GM18526 (cell line): ENCODE measurements around the gene LCORL.

Source experiments
- POLR2A ChIP-seq: IDR thresholded peaks from 3 replicates; pipeline ENCODE4 v1.6.1; 2011; ENCODE audit not compliant: insufficient read length; ENCODE audit errors: extremely low read depth

Gene LCORL

DNA sequence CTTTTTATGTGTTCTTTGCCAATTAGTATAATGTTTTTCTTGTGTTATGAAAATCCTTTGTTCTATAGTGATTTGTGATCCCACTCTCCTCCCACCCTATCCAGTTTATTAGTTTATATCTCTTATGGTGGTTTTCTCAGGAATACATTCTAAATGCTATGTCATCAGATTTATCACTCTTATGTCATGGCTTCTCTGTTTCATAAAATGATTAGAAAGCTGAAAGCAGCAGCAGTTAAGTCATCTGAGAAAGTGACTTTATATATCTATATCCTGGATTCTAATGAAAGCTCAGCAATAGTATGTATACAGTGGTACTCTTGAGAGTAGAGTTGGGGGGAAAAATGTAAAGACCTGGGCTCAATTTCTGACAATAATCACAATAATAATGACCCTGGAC is 169.6 kb downstream of the LCORL start:
- no peak for TF ChIP-seq POLR2A

DNA sequence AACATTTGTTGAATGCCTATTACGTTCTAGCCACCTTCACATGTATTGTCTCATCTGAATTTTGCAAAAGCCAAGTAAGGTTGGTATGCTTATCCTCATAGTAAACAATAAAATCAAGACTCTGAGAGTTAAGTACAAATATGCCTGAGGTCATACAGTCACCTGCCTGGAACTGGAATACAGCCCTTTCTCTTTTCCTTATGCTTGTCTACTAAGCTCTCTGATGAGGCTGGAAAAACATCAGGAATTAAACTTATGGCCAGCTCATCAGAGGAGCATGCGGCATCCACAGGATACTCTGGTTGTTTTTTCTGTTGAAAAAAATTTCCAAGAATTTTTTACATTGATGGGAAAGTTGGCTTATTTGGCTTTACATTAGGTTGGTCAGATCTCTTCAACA is 175.3 kb downstream of the LCORL start:
- TF ChIP-seq POLR2A: no peak

DNA sequence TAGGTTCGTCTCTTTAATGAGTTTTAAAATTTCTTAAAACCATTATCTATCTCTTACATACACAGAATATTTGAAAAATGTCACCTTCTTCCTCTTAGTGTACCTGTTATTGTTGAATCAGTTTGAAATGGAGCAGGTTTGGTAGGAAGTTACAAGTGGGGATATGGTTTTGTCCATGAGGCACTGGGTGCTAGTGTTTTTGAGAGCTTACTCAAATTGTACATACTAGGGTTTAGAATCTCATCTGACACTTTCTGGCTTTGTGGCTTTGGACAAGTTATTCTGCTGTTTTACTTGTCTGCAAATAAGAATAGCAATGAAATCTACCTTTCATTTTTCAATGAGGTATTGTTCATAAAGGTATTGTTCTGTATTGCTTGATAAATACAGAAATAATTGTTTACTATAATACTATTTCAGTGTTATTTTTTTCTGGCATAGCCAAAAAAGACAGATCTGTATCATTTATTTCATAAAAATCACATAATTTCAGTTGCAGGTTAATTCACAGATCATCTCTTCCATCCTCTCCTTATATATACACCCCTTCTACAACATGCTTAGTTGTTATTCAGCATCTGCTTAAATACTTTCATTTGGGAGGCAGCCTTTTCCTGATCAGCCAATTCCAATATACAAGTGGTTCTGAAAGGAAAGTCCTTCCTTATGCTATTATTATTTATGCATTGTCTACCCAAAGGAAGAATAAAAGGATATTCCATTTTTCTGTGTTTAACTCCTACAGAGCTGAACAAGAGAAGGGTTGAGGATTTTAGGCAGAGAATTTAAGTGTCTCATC is 197.5 kb downstream of the LCORL start:
- no peak for TF ChIP-seq POLR2A

DNA sequence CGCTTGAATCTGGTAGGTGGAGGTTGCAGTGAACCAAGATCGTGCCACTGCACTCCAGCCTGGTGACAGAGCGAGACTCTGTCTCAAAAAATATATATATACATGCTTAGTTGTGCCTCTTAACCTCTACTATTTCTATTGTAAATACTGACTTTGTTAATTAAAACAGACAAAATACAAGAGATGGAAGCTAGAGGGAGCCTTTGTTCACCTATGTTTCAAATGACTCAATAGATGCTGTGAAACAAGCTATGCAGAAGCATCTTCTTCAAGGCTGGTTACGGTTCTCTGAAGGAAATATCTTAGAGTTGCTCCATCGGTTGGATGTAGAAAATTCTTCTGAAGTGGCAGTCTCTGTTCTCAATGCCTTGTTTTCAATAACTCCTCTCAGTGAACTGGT is 204.5 kb downstream of the LCORL start:
- TF ChIP-seq POLR2A: no peak

DNA sequence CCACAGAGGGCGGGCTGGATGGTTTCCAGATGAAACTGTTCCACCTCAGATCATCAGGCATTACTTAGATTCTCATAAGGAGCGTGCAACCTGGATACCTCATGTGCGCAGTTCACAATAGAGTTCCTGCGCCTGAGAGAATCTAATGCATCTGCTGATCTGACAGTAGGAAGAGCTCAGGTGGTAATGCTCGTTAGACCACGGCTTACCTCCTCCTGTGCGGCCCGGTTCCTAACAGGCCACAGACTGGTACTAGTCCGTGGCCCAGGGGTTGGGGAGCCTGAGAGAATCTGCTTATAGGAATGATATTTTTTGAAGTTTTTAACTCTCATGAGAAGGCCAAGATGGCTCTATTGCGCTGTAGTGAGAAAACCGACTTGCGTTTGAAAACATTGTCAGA is 205.4 kb downstream of the LCORL start:
- TF ChIP-seq POLR2A: no peak

DNA sequence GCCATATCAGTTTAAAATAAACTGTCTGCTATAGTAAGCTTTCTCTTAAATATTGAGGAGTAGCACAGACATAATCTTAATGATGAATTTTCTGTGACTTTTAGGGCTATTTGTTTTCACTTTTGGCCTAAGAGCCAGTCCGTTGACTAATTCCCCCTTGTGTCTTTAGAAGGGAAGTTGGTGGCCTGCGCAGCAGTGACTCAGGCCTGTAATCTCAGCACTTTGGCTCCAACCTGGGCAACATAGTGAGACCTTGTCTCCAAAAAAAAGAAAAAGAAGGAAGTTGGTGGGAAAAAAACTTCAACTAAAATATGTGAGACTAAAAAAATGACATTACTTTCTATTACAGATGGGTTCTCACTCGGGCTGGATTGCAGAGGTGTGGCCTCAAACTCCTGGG is 207.4 kb downstream of the LCORL start:
- no peak for TF ChIP-seq POLR2A

DNA sequence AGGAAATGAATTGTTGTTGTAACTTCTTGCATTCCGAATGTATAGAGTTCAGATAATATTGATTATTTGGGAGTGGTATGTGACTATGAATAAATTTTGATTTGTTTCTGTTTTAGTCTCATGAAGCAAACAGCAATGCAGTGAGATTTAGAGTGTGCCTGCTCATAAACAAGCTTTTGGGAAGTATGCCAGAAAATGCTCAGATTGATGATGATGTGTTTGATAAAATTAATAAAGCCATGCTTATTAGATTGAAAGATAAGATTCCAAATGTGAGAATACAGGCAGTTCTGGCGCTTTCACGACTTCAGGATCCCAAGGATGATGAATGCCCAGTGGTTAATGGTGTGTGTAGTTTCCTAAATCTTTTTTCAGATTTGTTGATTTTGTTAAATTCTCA is 208.8 kb downstream of the LCORL start:
- no peak for TF ChIP-seq POLR2A

DNA sequence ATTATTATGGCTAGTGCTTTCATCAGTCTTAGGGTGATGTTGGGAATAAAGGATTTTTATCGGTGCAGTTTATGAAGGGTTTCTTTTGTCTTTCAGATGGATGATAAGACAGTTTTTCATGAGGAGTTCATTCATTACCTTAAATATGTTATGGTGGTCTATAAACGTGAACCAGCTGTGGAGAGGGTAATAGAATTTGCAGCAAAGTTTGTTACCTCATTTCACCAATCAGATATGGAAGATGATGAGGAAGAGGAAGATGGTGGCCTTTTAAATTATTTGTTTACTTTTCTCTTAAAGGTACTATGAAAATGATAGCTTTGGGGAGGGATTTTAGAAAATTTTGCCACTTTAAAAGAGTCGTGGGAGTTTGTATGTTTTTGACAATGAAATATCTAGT is 209.4 kb downstream of the LCORL start:
- no peak for TF ChIP-seq POLR2A

DNA sequence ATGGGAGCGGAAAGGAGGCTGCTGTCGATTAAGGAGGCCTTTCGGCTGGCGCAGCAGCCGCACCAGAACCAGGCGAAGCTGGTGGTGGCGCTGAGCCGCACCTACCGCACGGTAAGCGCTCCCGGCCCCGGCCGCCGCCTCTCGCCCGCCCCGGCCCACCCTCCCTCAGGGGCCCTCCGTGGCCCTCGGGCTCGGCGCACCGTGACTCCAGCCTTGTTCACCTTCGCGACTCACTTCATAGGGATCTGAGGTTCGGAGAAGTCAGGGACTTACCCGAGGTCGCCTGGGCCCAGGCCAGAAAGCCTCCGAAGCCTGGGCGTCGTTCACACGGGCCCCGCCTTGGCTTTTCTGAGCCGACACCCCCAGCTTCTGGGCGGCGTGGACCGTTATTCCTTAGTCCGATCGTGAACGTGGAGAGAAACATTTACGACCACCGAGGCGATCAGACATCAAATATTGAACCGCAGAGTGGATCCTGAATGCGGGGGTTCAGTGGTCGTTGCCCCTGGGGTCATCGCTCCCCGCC is 210.4 kb downstream of the LCORL start:
- TF ChIP-seq POLR2A: no peak

DNA sequence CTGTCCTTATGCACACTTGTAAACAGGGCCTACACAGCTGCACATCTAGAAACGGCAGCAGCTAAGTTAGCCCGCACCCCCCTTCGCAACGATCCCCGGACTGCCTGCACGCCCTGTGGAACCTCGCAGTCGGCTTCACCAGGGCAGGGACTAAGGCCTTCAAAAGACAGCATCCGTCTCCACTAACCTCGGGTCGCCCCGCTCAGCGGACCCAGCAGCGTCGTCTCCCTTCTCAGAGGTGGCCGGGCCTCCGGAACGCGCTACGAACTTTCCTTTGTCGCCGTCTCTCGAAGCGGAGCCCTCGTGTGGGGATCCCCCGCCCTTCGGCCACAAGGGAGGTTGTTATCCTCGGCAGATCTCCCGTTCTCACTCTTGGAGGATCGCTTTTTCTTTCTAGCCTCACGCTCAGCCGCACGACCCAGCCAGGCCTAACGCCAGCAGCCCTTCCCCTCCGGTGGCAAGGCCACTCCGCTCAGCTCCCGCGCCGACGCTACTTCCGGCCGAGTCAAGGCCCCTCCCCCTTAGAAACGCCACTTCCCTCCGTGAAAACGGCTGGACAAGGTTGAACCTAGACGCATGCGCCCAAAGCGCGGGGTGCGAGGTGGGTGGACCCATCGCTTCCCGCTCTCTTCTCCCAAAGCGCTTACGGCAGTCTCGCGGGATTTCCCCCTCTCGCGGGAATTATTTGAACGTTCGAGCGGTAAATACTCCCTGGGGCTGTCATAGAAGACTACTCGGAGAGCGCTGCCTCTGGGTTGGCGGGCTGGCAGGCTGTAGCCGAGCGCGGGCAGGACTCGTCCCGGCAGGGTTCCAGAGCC is 211.1 kb downstream of the LCORL start, which contains the start of the genes DCAF16 and NCAPG:
DCAF16 (minus strand) TSS at position 498 of the 818 bp plus-strand sequence. CDS start 6,616 bp downstream, outside the sequence.
NCAPG (plus strand) TSS at position 720 of the 818 bp plus-strand sequence. CDS start 99 bp downstream, outside the sequence.
- peak; percentile 96 for TF ChIP-seq POLR2A

DNA sequence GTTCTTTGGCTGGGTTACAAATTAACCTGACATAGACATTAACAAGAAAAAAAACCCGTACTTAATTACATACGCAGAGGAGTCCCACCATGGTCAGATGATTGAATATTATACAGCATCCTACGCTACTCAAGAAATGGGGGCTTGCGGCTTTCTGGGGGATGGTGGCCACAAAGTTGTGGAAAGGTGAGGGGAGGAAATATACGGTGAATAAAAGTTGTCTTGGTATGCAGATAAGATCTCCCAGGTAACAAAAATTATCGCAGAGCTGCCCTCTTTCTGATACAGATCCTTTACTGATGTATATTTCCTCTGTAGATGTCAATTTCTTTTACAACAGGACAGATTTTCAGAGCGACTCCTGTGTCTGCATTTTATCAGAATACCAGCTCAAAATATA is 211.9 kb downstream of the LCORL start:
- no peak for TF ChIP-seq POLR2A

DNA sequence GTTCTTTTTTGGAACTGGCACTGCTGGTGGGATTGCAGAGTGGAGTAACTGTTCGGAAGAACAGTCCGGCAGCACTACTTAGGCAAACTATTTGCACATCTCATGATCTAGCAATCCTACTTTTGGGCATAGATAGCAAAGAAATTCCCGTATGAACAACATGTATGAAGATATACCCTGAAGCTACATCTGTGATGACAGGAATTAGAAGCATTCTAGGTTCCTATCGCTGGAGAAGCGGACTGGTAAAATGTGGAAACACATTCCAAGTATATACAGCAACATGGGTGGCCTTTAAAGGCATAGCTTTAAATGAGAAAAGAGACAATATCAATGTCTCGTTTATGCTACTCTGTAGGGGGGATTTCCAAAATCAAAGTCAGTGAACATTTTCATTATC is 214.1 kb downstream of the LCORL start:
- no peak for TF ChIP-seq POLR2A

DNA sequence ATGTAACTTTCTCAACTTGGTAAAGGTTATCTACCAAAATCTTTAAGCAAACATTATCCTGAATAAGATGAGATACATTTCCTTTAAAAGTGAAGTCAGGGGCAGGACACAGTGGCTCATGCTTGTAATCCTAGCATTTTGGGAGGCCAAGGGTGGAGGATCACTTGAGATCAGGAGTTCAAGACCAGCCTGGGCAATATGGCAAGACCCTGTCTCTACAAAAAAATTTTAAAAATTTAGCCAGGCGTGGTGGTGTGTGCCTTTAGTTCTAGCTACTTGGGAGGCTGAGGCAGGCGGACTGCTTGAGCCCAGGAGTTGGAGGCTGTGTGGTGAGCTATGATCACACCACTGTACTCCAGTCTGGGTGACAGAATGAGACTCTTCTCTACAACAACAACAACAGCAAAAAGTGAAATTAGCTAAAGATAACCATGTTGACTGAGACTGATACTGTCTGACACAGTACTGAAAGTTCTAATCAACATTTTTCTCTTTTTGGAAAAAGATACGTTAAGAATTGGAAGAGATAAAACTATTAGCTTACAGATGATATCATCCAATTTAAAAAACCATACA is 215.9 kb downstream of the LCORL start:
- TF ChIP-seq POLR2A: no peak

DNA sequence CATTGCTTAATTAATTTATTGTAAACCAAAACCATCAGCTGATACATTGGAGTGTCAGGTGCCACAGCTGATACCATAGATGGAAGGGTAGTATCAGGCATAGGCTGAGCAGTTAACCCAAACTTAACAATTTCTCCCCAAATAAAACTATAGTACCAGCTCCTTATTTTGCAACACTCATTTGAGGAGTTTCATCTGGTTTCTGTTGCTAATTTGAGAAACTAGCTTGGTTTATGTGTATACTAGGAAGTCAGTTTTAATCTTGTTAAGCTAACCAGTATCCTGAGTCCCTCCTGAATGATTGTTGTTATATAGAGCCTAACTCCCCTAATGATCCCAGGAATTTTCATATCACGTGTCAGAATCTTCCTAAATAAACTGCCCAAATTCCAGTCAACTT is 223.7 kb downstream of the LCORL start:
- TF ChIP-seq POLR2A: no peak

DNA sequence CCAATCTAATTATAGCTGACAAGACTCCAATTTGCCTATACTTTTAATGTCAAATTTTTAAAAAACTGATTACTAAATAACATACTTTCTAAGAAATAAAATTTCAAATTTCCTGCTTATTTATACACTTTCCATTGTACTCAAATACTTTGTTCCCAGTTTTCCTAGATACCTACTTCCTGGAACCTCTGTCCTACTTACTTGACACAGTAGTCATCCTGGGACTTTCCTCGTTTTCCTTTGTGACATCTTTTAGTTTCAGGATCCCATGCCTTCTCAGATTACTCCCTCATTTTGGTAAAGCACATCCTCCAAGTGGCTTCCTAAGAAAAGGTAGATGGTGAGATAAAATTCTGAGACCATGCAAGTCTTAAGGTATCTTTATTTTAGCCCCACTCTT is 226.8 kb downstream of the LCORL start:
- no peak for TF ChIP-seq POLR2A
